Eye (tissue), 1 donor: ENCODE results near the gene NMT2.

Source experiments
- DNase-seq: peaks from one replicate; pipeline ENCODE4 v3.0.0-alpha.2; 2015

The NMT2 gene

DNA sequence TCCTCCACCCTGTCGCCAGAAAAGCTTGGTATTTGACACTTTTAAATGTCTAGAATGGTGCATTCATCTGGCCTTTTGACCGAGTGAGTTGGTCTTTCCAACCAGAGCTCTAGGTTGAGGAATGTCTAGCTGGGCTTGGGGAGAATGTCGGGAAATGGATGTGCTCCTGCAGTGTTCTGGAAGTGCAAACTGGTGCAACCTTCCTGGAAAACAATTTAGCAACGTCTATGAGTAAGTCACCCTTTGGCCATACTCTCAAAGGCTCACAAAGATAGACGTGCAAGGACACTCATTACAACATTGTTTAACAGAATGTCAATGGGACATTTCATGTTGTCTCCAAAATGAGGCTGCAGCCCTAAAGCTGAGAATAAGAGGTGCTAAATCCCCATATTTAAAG lies 12.2 kb upstream of the NMT2 start:
- no peak for DNase-seq

DNA sequence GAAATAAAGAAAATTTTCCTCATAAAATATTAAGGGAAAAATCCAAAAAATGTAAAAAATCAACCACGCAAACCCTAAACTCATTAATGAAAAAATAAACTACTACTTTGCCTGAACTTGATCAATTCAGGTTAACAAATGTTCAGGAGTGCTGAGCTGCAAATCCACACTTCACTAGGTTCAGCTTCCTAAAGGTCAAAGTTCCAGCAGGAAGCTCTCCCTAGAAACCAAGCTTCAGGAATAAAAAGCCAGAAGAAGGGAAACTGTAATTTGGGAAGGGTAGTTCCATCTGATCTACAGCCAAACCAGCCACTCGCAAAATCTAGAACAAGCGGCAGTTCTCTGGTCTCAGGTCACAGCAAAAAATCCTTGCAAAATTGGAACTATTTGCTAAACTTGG lies 7.8 kb upstream of the NMT2 start:
- DNase-seq = no peak

DNA sequence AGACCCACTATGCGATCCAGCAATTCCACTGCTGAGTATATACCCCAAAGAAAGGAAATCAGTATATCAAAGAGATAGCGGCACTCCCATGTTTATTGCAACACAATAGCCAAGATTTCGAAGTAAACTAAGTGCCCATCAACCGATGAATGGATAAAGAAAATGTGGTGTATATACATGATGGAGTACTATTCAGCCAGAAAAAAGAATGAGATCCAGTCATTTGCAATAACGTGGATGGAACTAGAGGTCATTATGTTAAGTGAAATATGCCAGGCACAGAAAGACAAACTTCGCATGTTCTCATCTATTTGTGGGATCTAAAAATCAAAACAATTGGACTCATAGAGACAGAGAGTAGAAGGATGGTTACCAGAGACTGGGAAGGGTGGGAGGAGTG lies 7.1 kb upstream of the NMT2 start:
- DNase-seq = no peak

DNA sequence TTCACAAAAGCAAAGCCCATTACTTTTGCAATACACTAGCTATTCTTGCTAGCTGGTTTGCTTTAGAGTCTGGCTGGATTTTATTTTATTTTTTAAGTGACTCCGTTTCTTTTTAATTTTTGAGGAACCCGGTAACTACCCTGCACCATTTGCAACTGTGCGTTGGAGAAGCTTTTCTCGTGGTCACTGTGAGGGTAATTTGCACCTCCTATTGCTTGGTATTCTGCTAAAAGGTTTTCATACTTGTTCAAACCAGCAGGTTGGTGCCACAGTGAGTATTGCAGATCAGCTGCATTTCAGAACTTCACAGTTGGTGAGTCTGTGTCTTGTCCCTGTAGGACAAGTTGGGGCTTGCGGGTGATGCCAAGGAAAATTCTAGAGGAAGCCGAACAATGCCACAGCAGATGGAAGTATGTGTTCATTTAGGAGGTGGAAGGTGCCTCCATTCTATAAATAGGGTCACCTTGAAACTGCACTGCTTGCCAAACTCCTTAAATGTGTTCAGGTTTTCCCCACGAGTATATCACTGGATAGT lies 3.9 kb upstream of the NMT2 start:
- no peak for DNase-seq

DNA sequence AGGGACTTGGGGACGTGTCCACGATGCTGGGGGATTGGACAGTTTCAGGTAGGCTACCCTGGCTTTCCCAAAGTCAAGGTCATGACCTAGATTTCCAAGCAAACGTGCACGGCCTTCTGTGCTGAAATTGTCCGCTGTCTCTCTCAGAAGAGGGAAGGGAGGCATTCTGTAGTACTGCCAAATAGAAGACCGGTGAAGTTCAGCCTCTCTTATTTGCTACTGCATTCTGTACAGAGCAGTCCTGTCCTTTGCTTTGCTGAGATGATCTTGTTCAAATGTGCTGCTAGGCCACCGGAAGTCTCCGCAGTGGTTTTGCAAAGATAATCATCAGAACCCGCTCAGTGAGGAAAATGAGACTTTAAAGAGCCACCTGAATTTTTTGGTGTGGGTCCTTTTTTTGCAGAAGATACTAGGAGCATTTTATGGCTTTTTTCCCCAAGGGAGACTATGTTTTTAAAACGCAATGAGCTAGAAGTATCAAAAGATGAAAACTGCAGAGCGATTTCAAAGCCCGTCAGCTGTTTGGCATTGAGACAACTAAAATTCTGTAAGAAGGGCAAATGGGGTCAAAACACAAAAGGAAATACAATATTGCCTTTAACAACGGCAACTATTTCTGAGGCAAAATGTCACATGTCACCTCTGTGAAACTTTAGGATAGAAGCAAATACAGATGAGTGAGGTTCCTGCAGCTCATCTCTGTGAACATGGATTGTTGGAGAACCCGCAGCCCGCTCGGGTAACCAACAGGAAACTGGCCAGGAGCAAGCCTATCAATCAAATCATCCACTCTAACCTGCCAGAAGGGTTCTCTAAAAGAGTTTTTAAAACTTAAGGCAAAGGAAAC lies 1.3 kb upstream of the NMT2 start:
- DNase-seq = peak; percentile 28

DNA sequence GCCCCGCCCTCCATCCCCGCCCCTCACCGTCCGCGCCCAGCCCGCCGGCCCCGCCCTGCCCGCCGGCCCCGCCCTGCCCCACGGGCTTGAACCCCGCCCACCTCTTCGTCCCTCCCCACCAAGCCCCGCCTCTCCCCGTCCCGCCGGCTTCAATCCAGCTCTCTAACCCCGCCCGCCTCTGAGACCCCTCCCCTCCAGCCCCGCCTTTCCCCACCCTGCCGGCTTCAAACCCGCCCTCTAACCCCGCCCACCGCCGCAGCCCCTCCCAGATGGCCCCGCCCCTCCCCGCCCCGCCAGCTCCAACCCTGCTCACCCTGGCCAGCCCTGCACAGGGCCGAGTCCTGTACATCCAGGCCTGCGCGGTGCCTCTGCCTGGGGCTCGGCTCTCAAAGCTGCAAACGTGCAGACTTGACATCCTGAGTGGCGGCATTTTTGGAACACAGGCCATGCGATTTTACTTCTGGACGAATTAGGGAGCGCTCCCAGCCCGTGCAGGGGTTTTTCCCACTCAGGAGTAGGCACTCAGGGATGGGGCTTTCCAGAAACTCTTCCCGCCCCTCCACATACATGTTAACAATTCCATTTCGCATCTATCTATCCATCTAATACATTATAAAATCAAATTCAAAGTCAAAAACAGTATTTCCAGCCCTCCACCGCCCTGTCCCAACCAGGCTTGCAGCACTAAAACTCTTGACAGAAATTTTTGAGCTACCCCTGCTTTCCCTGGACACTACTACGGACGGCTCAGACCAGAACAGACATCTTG lies 477 bp upstream of the NMT2 start:
- DNase-seq = peak; percentile 97

DNA sequence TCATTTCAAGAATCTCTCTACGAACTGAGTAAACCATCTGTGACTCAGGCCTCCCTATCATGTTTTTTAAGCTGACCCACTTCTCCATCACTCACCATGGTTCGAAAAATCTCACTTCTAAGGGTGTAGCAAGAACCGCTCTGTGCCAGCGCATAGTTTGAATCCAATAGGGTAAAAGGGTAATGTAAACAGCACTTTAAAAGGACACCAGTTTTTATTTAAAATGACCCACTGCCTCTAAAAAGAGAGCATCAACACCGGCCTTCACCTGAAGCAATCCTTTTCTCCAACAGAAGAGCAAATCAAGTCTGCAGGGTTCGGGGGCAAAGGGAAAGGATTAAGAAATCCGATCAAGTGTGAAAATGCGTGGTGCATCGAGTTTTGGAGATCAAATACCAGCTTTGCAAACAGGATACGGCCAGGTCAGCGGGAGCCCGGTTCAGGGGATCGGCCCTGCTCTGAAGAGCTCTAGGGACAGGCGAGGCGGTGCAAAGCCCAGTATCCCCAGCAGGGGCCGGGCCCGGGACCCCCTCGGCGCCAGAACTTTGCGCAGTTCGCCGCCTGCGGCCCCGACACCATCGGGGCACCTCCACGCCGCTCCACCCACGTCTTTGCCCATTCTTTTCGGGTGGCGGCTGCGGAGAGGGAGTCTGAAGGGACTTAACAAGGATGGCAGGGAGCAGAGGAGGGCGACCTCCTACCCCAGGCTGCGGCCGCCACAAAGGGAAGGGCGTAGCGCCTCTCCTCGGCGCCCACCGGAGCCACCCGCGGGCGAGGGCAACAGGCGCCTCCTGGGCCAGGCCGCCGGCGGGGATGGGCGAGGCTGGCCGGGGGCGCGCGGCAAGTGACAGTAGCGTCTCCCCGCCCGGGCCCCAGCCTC lies 842 bp downstream of the NMT2 start:
- DNase-seq = peak; percentile 81

DNA sequence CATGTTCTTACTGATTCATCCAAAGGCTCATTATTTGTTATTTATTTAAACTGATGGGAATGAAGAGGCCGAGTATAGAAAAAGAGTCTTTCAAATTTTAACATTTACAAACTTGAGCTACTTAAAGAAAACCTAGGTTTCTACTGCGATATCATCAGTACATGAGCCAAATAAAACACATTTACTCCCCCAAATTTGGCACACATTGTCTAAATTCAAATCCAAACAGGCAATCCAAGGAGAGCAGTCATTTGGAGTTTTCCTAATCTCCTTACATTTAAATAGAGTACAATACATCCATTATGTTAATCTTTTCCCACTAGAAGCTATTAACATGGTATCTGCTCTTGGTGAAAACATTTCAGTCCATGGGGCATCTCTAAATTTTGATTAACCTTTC lies 2.2 kb downstream of the NMT2 start:
- no peak for DNase-seq

DNA sequence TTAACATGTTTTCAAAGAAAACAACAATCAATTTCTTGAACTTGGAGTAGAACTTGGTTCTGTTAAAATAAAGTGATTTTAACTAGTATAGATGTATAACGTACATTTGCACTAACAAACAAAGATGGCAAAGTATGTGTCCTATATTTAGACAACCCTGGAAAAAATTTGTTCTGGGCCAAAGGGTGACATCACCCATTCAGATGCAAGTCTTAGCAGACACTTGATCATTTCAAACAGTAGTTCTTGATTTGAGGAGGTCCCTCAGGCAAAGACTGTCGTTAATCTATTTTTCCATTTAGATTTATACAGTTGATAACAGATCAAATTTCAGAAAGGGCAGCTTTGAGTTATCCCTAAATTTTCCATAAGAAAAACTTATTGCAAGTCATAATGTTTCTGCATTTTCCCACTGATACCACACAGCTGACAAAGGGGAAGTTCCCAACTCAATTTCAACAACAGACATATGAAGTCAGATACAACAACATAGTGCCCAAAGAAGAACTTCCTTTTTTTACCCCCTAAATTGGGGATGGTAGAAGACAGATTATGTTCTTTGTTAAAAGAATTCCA lies 5.2 kb downstream of the NMT2 start:
- DNase-seq = no peak

DNA sequence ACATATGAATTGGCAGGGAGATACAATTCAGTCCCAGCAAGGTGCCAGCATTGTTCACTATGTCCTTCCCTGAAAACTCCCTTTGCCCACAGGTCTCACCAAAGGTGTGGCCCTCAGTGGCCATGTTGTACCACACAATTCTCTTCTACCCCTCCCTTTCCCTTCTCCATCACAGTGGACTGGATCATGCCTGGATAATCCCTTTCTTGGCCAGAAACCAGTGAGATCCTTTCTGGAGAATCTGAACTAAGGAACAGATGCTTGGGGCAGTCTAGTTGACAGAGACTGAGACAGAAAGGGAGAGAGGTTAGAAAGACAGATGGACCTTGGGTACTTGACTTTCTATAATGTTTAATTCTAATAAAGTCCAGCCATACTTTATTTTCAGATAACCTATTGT lies 9.5 kb downstream of the NMT2 start:
- no peak for DNase-seq

DNA sequence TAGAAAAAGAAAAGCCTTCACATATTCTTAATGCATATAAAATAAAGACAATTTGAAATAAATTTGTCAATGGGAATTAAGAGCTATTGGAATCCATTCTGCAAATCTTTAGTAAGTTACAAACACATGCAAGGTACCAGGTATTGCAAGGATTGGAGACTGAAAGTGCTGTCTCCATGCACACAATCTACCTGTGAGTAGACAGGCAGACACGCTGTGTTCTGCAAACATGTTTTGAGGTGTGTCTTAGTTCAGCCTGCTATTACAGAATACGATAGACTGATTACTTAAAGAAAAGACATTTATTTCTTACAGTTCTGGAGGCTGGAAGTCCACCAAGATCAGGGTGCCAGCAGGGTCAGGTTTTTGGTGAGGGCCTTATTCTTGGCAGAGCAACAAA lies 10.0 kb downstream of the NMT2 start:
- DNase-seq = no peak

DNA sequence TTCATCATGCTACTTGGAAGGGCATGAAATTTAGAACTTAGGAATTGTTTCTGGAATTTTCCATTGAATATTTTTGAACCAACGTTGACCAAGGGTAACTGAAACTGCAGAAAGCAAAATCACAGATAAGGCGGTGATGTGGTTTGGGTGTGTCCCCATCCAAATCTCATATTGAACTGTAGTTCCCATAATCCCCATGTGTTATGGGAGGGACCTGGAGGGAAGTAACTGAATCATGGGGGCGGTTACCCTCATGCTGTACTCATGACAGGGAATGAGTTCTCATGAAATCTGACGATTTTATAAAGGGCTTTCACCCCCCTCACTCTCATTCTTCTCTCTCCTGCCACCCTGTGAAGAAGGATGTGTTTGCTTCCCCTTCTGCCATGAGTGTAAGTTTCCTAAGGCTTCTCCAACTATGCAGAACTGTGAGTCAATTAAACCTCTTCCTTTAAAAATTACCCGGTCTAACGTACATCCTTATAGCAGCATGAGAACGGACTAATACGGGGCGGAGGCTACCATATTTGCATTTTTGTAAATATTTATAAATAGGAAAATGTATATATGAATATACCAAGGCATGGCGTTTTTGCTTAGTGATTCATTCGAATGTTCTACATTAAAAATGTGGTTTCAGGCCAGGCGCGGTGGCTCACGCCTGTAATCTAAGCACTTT lies 12.4 kb downstream of the NMT2 start:
- no peak for DNase-seq

DNA sequence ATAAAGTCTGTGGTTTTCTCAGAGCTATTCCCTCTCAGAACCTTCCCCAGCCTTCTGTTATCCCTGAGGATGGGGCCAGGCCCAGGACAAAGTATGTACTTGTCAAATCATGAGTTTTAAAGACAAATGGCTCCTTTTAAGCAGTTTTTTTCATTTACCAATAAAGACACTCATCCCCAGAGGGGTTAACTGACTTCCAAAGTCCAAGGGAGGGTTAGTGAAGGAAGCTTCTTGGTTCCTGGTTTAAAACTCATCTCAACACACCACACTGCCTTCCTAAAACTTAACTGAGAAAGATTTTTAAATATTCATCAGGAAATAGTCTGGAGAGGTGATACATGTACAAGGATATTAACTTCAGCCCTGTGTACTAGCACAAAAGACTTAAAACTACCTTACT lies 15.9 kb downstream of the NMT2 start:
- no peak for DNase-seq

DNA sequence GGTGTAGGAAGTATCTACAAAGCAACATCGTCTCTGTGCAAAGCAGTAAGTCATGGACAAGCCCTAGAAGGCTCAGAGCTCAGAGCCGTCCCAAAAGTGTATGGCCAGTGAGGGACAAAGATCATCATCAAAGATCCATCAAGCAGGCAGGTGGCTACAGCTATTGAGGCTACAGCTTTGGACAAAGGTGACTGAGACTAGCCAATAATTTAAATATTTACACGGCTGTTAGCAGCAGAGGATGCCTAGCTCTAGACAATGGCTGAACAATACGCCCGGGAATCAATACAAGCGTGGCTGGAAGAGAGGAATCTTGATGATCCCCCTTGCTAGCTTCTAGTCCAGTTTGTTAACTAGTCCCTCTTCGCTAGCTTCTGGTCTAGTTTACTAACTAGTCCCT lies 17.9 kb downstream of the NMT2 start:
- no peak for DNase-seq

DNA sequence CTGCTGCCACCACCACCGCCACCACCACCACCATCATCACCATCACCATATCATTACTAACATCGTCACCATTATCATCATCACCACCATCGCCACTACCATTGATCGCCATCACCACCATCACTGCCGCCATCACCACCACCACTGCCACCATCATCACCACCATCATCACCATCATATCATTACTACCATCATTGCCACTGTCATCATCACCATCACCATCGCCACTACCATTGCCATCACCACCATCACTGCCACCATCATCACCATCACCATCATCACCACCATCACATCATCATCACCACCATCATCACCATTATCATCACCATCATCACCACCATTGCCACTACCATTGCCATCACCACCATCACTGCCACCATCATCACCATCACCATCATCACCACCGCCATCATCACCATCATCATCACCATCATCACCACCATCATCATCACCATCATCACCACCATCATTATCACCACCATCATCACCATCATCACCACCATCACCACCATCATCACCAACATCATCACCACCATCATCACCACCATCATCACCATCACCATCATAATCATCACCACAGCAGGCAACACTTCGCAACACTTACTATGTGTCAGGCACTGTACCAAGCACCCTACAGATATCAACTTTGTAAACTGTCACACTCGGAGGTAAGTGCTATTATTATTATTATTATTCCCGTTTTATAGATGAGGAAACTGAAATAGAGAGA lies 19.3 kb downstream of the NMT2 start:
- DNase-seq = no peak

DNA sequence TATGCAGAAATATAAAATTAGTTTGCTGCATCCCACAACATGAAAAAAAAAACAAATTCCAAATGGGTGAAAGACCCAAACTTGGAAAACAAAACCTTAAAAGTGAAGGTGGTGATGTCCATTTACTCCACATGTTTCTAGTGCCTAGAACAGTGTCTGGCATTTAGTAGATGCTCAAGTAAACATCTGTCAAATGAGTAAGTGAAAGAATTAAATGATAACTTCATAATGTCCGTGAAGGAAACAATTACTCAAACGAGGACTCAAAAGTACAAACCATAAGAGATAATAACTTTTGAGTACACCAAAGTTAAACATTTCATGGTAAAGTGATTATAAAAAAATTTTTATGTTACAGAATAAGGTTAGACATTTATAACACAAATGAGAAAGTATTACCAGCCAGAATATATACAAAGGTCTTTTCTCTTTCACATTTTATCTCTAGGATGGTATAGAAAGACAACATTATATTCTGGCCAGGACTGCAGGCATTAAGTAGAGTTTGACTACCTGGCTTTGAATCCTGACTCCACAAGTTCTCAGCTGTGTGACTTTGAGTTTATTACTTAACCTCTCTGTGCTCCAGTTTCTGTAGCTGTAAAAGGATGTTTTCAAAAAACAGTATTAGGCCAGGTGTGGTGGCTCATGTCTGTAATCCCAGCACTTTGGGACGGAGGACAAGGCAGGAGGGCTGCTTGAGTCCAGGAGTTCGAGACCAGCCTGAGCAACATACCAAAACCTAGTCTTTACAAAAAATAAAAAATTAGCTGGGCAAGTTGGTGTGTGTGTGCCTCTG lies 20.7 kb downstream of the NMT2 start:
- no peak for DNase-seq

DNA sequence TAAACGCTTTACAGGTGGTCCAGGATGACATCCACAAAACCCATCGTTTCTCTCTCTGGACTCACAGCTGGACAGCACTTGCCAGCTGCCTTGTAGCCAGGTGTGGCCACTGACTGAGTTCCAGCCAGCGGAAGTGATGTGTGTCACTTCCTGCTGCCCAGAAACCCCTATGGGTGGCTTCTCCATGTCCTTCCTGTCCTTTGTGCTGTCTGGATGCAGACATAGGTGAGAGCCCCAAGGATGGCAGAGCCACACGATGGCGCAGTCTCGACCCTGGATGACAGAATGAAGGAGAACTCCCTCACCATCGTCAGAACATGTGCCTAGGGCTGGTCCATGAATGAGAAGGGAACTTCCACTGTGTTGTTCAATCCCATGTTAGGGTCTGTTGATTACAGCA lies 22.1 kb downstream of the NMT2 start:
- DNase-seq = no peak

DNA sequence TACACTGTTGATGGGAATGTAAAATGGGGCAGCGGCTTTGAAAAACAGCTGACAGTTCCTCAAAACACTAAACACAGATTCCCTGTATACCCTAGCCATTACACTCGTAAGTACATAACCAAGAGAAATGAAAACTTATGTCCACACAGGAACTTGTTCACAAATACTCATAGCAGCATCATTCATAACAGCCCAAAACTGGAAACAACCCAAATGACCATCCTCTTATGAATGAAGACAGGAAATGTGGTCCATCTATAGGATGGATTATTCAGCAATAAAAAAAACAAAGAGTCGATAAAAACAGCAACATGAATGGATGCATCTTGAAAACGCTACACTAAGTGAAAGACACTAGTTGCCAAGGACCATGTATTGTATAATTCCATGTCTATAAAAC lies 23.7 kb downstream of the NMT2 start:
- DNase-seq = no peak

DNA sequence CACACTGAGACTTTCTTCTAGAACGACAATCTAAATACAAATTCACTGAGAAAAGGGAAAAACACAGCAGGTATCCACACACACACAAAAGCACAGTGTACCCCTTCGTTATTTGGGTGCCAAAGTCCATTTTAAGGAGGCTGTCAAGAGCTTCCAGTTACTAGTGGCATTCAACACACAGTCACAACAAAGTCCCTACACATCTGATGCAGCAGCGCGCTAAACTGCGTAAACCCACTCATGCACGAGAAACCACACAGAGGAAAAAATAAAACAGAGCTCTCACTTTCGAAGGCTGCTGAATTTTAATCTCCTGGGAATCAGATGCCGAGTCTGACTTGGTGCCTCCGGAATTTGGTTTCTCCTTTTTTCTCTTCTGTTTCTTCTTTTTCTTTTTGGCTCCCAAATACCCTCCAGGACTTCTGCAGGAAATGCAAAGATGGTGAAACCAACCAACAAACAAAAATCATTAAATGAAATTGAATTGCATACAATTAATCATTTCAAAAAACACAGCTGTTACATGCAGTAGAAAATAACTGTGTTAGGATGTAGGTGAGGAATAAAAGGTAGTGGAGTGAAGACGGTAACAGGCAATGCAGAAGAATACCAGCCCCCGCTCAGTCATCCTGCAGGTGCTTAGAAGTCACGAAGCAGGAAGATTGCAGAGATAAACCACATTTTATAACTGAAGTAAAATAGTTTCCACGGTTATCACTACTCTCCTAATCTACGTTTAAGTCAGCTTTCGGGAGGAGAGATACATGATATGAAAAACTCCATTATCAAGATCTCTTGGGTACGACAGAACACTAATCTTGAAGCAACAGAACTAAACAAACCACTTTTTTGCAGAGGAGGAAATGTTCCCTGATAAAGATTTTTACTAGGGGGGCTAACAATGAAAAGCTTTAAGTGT lies 27.1 kb downstream of the NMT2 start:
- DNase-seq = peak; percentile 64
